ENCODE data around the gene GAS7.

- TF ChIP-seq POLR2A (IDR thresholded peaks at IDR 0.05) (no peak), CTCF (IDR thresholded peaks at IDR 0.05) (no peak)
Observed at GRCh38 chr17:10186771-10187410, 11.5 kb downstream of the GAS7 start.
